HCT116 (cell line): Measurements from ENCODE around the gene CRAT. TPM values are rescaled to one million over a fixed set of nuclear protein-coding genes. Genes with fewer than 3 reads are reported as not detected.
A peak's percentile ranks its signal among the peaks of the same experiment; 100 is the strongest.
"Not testable (repeated sequence)": the region's sequence is repeated elsewhere in the genome, so short reads cannot be mapped to it uniquely, and the experiment has no call there.

ENCODE experiments used
- ATAC-seq: fragments of 200-7000 bp; cut with Tn5 transposase; 2 replicates; pipeline ENCODE4 v1.9.1; 2020; ENCODE audit warnings: mild to moderate bottlenecking, moderate library complexity
- BruUV-seq: library from RNA; stranded (reverse); fragments of 400-500 nt; replicated peaks from 2 replicates; lab custom pipeline; 2021; lab: Mats Ljungman, UMichigan
- CTCF ChIA-PET: fragments of 300-600 bp; sonication (Branson Sonifier 250); formaldehyde crosslinking; loops from one replicate; lab custom pipeline; 2021; ENCODE audit warnings: antibody characterized with exemption; lab: Charles Lee
- POLR2A ChIA-PET: fragments of 300-600, 350-600 bp; sonication (Branson Sonifier 250); formaldehyde crosslinking; loops from one replicate; lab custom pipeline; 2021; ENCODE audit warnings: antibody characterized with exemption; lab: Charles Lee
- RAD21 ChIA-PET, 2 experiments: fragments of 300-600 bp; sonication (Branson Sonifier 250); formaldehyde crosslinking; loops; one replicate each; lab custom pipeline; 2023; ENCODE audit warnings: low total read pairs in 2 of 2; ENCODE audit not compliant: uncharacterized antibody in 2 of 2, unreplicated experiment in 2 of 2, low non-redundant PET in 1 of 2; lab: Charles Lee
- DNase-seq: peaks from one replicate; pipeline ENCODE4 v3.0.0-alpha.2; 2010; ENCODE audit warnings: low read depth, low spot score
- H2AFZ ChIP-seq: fragments of 200-600 bp; shearing (Covaris generic), sonication (generic); 2 replicates; pipeline ENCODE4 v1.6.1; 2017; ENCODE audit warnings: low read depth, mixed run types, mixed read lengths, antibody characterized with exemption, low read length; ENCODE audit not compliant: poor library complexity, severe bottlenecking
- H3K27ac ChIP-seq: 2 replicates; pipeline ENCODE4 v1.5.1; 2012; ENCODE audit warnings: low read depth, low read length
- H3K27me3 ChIP-seq: fragments of 200-600 bp; sonication (generic); 2 replicates; pipeline ENCODE4 v1.6.1; 2016; ENCODE audit warnings: mixed run types, low read length, mixed read lengths; ENCODE audit not compliant: insufficient read depth
- H3K36me3 ChIP-seq, 2 experiments: fragments of 200-500 bp in 1 of 2; fragments of 200-600 bp in 1 of 2; sonication (Bioruptor generic) in 1 of 2; sonication (generic) in 1 of 2; 2 replicates each; pipeline versions ENCODE4 v1.5.1 to v1.6.1; 2014 to 2016; ENCODE audit warnings: low read length in 2 of 2, inconsistent platforms in 1 of 2, mixed read lengths in 1 of 2, mixed run types in 1 of 2; ENCODE audit not compliant: insufficient read depth in 2 of 2, control insufficient read depth in 1 of 2
- H3K4me1 ChIP-seq, 2 experiments: fragments of 200-600 bp in 1 of 2; sonication (generic) in 1 of 2; 2 replicates each; pipeline versions ENCODE4 v1.5.1 to v1.6.1; 2012 to 2017; ENCODE audit warnings: low read length in 2 of 2, inconsistent platforms in 1 of 2, mild to moderate bottlenecking in 1 of 2, mixed read lengths in 1 of 2, mixed run types in 1 of 2, moderate library complexity in 1 of 2; ENCODE audit not compliant: insufficient read depth in 2 of 2, control insufficient read depth in 1 of 2
- H3K4me2 ChIP-seq: fragments of 200-600 bp; sonication (generic); 2 replicates; pipeline ENCODE4 v1.6.1; 2017; ENCODE audit warnings: mixed run types, low read length, mixed read lengths
- H3K4me3 ChIP-seq, 2 experiments: fragments of 200-600 bp in 1 of 2; sonication (generic) in 1 of 2; replicated peaks in 1 of 2; 2 replicates each; pipeline ENCODE4 v1.5.1; 2011 to 2016; ENCODE audit warnings: low read length in 2 of 2, control low read depth in 1 of 2, low read depth in 1 of 2, mild to moderate bottlenecking in 1 of 2, mixed read lengths in 1 of 2, mixed run types in 1 of 2
- H3K79me2 ChIP-seq: fragments of 200-600 bp; sonication (generic); 2 replicates; pipeline ENCODE4 v1.6.1; 2017; ENCODE audit warnings: mild to moderate bottlenecking, mixed run types, low read length, moderate library complexity, mixed read lengths; ENCODE audit not compliant: insufficient read depth
- H3K9ac ChIP-seq: fragments of 200-600 bp; sonication (generic); 2 replicates; pipeline ENCODE4 v1.6.1; 2016; ENCODE audit warnings: low read length, mixed read lengths
- H3K9me2 ChIP-seq: fragments of 200-600 bp; sonication (generic), shearing (Covaris generic); 2 replicates; pipeline ENCODE4 v1.6.1; 2017; ENCODE audit warnings: mixed run types, mild to moderate bottlenecking, moderate library complexity; ENCODE audit not compliant: insufficient read depth
- H3K9me3 ChIP-seq, 2 experiments: fragments of 200-500 bp in 1 of 2; fragments of 200-600 bp in 1 of 2; sonication (Bioruptor generic) in 1 of 2; sonication (generic) in 1 of 2; 2 replicates each; pipeline ENCODE4 v1.6.1; 2014 to 2017; ENCODE audit warnings: low read length in 2 of 2, mixed read lengths in 2 of 2, inconsistent platforms in 1 of 2, low read depth in 1 of 2, mild to moderate bottlenecking in 1 of 2, mixed run types in 1 of 2, moderate library complexity in 1 of 2; ENCODE audit not compliant: control insufficient read depth in 1 of 2, insufficient read depth in 1 of 2
- H4K20me1 ChIP-seq: fragments of 200-600 bp; sonication (generic), shearing (Covaris generic); 2 replicates; pipeline ENCODE4 v1.6.1; 2017; ENCODE audit warnings: mixed run types, mild to moderate bottlenecking, moderate library complexity; ENCODE audit not compliant: insufficient read depth
- CBX3 ChIP-seq: IDR thresholded peaks from 2 replicates; pipeline ENCODE4 v1.6.1; 2012; ENCODE audit warnings: low read depth
- CEBPB ChIP-seq: IDR thresholded peaks from 2 replicates; pipeline ENCODE4 v1.6.1; 2012; ENCODE audit warnings: low read depth
- ELF1 ChIP-seq: IDR thresholded peaks from 2 replicates; pipeline ENCODE4 v1.6.1; 2012; ENCODE audit warnings: low read depth, borderline replicate concordance
- EZH2phosphoT487 ChIP-seq: fragments of 200-600 bp; IDR thresholded peaks from 2 replicates; pipeline ENCODE4 v1.6.1; 2018; ENCODE audit warnings: antibody characterized with exemption, borderline replicate concordance
- RAD21 ChIP-seq: IDR thresholded peaks from 2 replicates; pipeline ENCODE4 v1.6.1; 2012; ENCODE audit warnings: low read depth, mild to moderate bottlenecking
- YY1 ChIP-seq: IDR thresholded peaks from 2 replicates; pipeline ENCODE4 v1.6.1; 2011; ENCODE audit warnings: low read length, low read depth, moderate library complexity, mild to moderate bottlenecking; ENCODE audit not compliant: insufficient replicate concordance; ENCODE audit errors: extremely low read depth
- intact Hi-C: fragments of 100-400 bp; cut with micrococcal nuclease; formaldehyde crosslinking; loops from 2 replicates; pipeline ENCODE4 v1.10.0; 2022
- total RNA-seq: library from RNA; stranded (reverse); gene quantifications from one replicate; pipeline ENCODE4 v1.2.1, GENCODE V29; 2021; ENCODE audit not compliant: unreplicated experiment

CRAT gene
- total RNA-seq, 1 experiment from 2014 or later = 29.0 TPM

GRCh38 chr9:129130791-129131190 lies 20.2 kb upstream of the CRAT start:
- 0 out of 2 replicates have a peak, but pooled peaks cover 3% of the 10 kb centered on the region for H3K79me2 ChIP-seq
- 0 out of 2 replicates have a peak overlapping the region, but pooled peaks have one; percentile 7 for H3K9ac ChIP-seq
- POLR2A ChIA-PET = interaction anchor here (0.8 to 1.3 kb wide), 2 partner anchors 12 to 508 kb away, joined by 3 to 7 read pairs; no protein-coding TSS in a partner anchor
- no peak overlapping the region for H3K4me3 ChIP-seq
- BruUV-seq = no TSS peak
- no peak overlapping the region for H2AFZ ChIP-seq
- no peak overlapping the region for H3K27ac ChIP-seq
- H3K4me1 ChIP-seq = peaks cover 8 to 21% of the 10 kb centered on the region in 2 experiments
- ATAC-seq = no peak
- CTCF ChIA-PET = interaction anchor here (1.0 to 4.8 kb wide), 5 partner anchors 12 to 653 kb away, joined by 3 to 91 read pairs (median 5); partner anchors contain the start of gene NTMT1
- RAD21 ChIA-PET = no interaction called here
- no peak for TF ChIP-seq CEBPB
- no peak for TF ChIP-seq CBX3
- TF ChIP-seq RAD21 = no peak
- TF ChIP-seq EZH2phosphoT487 = no peak
- no peak for TF ChIP-seq ELF1
- no peak for TF ChIP-seq YY1
- H3K9me3 ChIP-seq = no peaks in the 10 kb centered on the region
- peaks cover 8 to 36% of the 10 kb centered on the region in 2 experiments; a peak in 3 of 4 replicates for H3K36me3 ChIP-seq
- intact Hi-C loops = loop anchor here (1.0 to 2.0 kb wide), 2 partner anchors 494 to 654 kb away; no protein-coding TSS in a partner anchor
- H4K20me1 ChIP-seq = no peaks in the 10 kb centered on the region
- DNase-seq = no peak
- no peaks in the 10 kb centered on the region for H3K9me2 ChIP-seq
- H3K4me2 ChIP-seq = no peak overlapping the region
- no peaks in the 10 kb centered on the region for H3K27me3 ChIP-seq

GRCh38 chr9:129130271-129130670 lies 19.7 kb upstream of the CRAT start:
- H4K20me1 ChIP-seq, H3K4me3 ChIP-seq, ATAC-seq, H3K9ac ChIP-seq, H3K27ac ChIP-seq, H2AFZ ChIP-seq, BruUV-seq, RAD21 ChIA-PET, H3K4me2 ChIP-seq, DNase-seq, H3K9me3 ChIP-seq, H3K27me3 ChIP-seq, H3K79me2 ChIP-seq, H3K9me2 ChIP-seq: not testable (repeated sequence)
- POLR2A ChIA-PET = interaction anchor here (0.8 kb wide), 1 partner anchor 509 kb away, joined by 3 read pairs; no protein-coding TSS in a partner anchor
- CTCF ChIA-PET = interaction anchor here (1.0 to 4.8 kb wide), 4 partner anchors 9 to 654 kb away, joined by 3 to 91 read pairs (median 22); partner anchors contain the start of gene NTMT1
- intact Hi-C loops = loop anchor here (2.0 kb wide), 1 partner anchor 655 kb away; no protein-coding TSS in a partner anchor
- Histone ChIP-seq H3K36me3 (peaks cover 8 to 36% of the 10 kb centered on the region in 2 experiments; a peak in 3 of 4 replicates), H3K4me1 (peaks cover 11 to 26% of the 10 kb centered on the region in 2 experiments)
